Vagina (tissue), 2 donors: ENCODE results near the gene GSTT4. TPM values are rescaled to one million over a fixed set of nuclear protein-coding genes. Genes with fewer than 3 reads are reported as not detected.
A peak's percentile ranks its signal among the peaks of the same experiment; 100 is the strongest.
"Not testable (repeated sequence)": the region's sequence is repeated elsewhere in the genome, so short reads cannot be mapped to it uniquely, and the experiment has no call there.

ENCODE experiments used
- DNase-seq, 2 donors: peaks; one replicate each; pipeline ENCODE4 v3.0.0-alpha.2; 2017; ENCODE audit errors: extremely low spot score in 2 of 2
- H3K27ac ChIP-seq: fragments of 200-600 bp; sonication (generic); one replicate; pipeline ENCODE4 v1.5.1; 2019
- H3K27me3 ChIP-seq: fragments of 200-600 bp; sonication (generic); one replicate; pipeline ENCODE4 v1.5.1; 2019
- H3K36me3 ChIP-seq, 2 donors: fragments of 200-600 bp; sonication (generic); one replicate each; pipeline ENCODE4 v1.5.1; 2017 to 2019
- H3K4me1 ChIP-seq: fragments of 200-600 bp; sonication (generic); one replicate; pipeline ENCODE4 v1.5.1; 2019
- H3K4me3 ChIP-seq, 2 donors: fragments of 200-600 bp; sonication (generic); 1 replicate in 1 of 2; 2 replicates in 1 of 2; pipeline ENCODE4 v1.5.1; 2016 to 2019
- H3K9me3 ChIP-seq: fragments of 200-600 bp; sonication (generic); one replicate; pipeline ENCODE4 v1.5.1; 2019
- POLR2A ChIP-seq, 2 donors: fragments of 450-650 bp; IDR thresholded peaks; one replicate each; pipeline ENCODE4 v1.6.1; 2017; ENCODE audit warnings: antibody characterized with exemption in 2 of 2, mild to moderate bottlenecking in 2 of 2, moderate library complexity in 2 of 2
- POLR2AphosphoS5 ChIP-seq, 2 donors: sonication (generic); formaldehyde crosslinking; IDR thresholded peaks; one replicate each; pipeline ENCODE4 v1.9.0; 2017; ENCODE audit warnings: antibody characterized with exemption in 2 of 2, mild to moderate bottlenecking in 2 of 2, low read depth in 1 of 2; ENCODE audit not compliant: insufficient read depth in 1 of 2
- intact Hi-C: fragments of 100-400 bp; cut with DNase I; formaldehyde crosslinking; loops from one replicate; pipeline ENCODE4 v1.15.1; 2023
- total RNA-seq: library from RNA; depleted of rRNA; stranded (reverse); fragments of >200 nt; gene quantifications from one replicate; pipeline ENCODE4 v1.2.3, GENCODE V29; 2016
- TF ChIP-seq, protein P1 (sequence below), 3 experiments: fragments of 450-650 bp in 2 of 3; fragments of 200-600 bp in 1 of 3; sonication (generic) in 1 of 3; IDR thresholded peaks; one replicate each; pipeline ENCODE4 v1.5.1; 2017 to 2019; ENCODE audit warnings: antibody characterized with exemption in 3 of 3, mild to moderate bottlenecking in 2 of 3, moderate library complexity in 2 of 3

Gene GSTT4
- total RNA-seq, 1 donor from 2014 or later: not detected

- Histone ChIP-seq H3K4me3 (no peak overlapping the region), H3K4me1 (peaks cover 14% of the 10 kb centered on the region), H3K9me3 (no peaks in the 10 kb centered on the region), H3K36me3 (peaks cover 0 to 63% of the 10 kb centered on the region in 2 donors), H3K27me3 (no peaks in the 10 kb centered on the region), H3K27ac (no peak overlapping the region)
- no peak for DNase-seq
- intact Hi-C loops: no loop called here
- TF ChIP-seq, protein P1, sequence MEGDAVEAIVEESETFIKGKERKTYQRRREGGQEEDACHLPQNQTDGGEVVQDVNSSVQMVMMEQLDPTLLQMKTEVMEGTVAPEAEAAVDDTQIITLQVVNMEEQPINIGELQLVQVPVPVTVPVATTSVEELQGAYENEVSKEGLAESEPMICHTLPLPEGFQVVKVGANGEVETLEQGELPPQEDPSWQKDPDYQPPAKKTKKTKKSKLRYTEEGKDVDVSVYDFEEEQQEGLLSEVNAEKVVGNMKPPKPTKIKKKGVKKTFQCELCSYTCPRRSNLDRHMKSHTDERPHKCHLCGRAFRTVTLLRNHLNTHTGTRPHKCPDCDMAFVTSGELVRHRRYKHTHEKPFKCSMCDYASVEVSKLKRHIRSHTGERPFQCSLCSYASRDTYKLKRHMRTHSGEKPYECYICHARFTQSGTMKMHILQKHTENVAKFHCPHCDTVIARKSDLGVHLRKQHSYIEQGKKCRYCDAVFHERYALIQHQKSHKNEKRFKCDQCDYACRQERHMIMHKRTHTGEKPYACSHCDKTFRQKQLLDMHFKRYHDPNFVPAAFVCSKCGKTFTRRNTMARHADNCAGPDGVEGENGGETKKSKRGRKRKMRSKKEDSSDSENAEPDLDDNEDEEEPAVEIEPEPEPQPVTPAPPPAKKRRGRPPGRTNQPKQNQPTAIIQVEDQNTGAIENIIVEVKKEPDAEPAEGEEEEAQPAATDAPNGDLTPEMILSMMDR (IDR thresholded peaks at IDR 0.05): no peak
- TF ChIP-seq POLR2A (IDR thresholded peaks at IDR 0.05) (no peak), POLR2AphosphoS5 (IDR thresholded peaks at IDR 0.05; ENCODE audit: insufficient read depth in 1 of 2, low read depth in 1 of 2) (no peak)
These were observed 44.7 kb upstream of the GSTT4 start for GRCh38 chr22:24049978-24050377.

DNA sequence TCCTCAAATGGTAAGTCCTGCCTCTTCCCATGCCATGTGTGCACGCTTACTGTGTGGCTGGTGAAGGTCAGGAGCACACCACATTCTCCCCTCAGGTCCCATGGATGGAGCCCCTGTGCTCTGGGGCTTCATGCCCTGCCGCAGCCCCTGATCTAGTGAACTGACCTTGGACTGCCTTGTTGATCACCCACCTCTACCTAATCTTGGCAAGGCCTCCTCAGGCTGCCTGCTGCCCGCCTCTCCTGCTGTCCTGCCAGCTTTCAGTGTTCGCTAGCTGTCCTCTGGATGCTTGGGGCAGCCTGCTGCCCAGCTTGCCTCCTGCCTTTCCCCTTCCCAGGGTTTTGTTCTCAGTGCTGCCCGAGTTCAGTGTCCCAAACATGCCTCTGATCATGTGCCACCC lies 44.0 kb upstream of the GSTT4 start:
- no peak overlapping the region for H3K4me3 ChIP-seq
- no peak overlapping the region for H3K27ac ChIP-seq
- H3K36me3 ChIP-seq: peaks cover 0 to 55% of the 10 kb centered on the region in 2 donors
- no peaks in the 10 kb centered on the region for H3K9me3 ChIP-seq
- DNase-seq: no peak
- TF ChIP-seq, protein P1 (IDR thresholded peaks at IDR 0.05): no peak
- TF ChIP-seq POLR2A (IDR thresholded peaks at IDR 0.05) (no peak), POLR2AphosphoS5 (IDR thresholded peaks at IDR 0.05; ENCODE audit: insufficient read depth in 1 of 2, low read depth in 1 of 2) (no peak)
- intact Hi-C loops: no loop called here
- H3K4me1 ChIP-seq: peaks cover 14% of the 10 kb centered on the region
- H3K27me3 ChIP-seq: no peaks in the 10 kb centered on the region

DNA sequence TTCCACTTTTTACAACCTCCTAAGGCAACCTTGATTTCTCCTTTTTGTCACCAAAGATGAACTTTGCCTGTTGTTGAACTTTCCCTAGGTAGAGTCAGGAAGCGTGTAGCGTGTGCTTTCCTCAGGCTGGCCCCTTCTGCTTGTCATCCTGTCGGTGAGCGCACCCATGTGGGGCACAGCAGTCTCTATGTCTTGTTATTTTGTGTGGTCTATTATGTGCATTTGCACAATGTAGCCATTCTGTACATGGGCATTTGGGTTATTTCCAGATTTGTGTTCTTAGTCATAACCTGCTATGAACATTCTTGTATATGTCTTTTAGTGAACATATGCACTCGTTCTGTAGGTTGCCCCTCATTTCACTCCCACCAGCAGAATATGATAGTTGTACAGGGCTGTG lies 40.8 kb upstream of the GSTT4 start:
- intact Hi-C loops: no loop called here
- H3K4me3 ChIP-seq: no peak overlapping the region
- peaks cover 3% of the 10 kb centered on the region for H3K4me1 ChIP-seq
- TF ChIP-seq, protein P1 (IDR thresholded peaks at IDR 0.05): no peak
- no peaks in the 10 kb centered on the region for H3K27me3 ChIP-seq
- no peak for DNase-seq
- peaks cover 0 to 41% of the 10 kb centered on the region in 2 donors for H3K36me3 ChIP-seq
- H3K27ac ChIP-seq: no peak overlapping the region
- no peaks in the 10 kb centered on the region for H3K9me3 ChIP-seq

DNA sequence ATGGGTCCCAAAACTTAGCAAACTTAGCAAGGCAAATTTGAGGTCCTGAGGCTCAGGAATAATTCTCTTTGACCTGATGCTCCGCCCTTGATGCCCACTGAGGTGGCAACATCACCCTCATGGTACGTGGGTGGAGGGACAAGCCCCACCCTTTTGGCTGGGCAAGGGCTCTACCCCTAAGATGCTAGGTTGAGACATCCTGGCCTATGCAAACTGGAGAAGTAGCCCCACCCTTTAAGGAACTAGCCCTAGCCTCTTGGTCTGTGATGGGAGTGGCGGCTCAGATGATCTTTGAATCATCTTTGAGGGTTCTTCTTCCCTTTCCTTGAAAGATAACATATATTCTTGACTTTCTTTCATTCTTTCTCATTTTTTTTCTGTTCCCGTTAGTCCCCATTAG lies 38.7 kb upstream of the GSTT4 start:
- TF ChIP-seq, protein P1 (IDR thresholded peaks at IDR 0.05): no peak
- TF ChIP-seq POLR2AphosphoS5 (IDR thresholded peaks at IDR 0.05; ENCODE audit: insufficient read depth in 1 of 2, low read depth in 1 of 2): no peak
- TF ChIP-seq POLR2A (IDR thresholded peaks at IDR 0.05): no peak
- Histone ChIP-seq H3K9me3 (no peaks in the 10 kb centered on the region), H3K4me3 (no peak overlapping the region), H3K27me3 (no peaks in the 10 kb centered on the region), H3K27ac (no peak overlapping the region), H3K36me3 (peaks cover 0 to 36% of the 10 kb centered on the region in 2 donors), H3K4me1 (no peaks in the 10 kb centered on the region)
- intact Hi-C loops: no loop called here
- no peak for DNase-seq

DNA sequence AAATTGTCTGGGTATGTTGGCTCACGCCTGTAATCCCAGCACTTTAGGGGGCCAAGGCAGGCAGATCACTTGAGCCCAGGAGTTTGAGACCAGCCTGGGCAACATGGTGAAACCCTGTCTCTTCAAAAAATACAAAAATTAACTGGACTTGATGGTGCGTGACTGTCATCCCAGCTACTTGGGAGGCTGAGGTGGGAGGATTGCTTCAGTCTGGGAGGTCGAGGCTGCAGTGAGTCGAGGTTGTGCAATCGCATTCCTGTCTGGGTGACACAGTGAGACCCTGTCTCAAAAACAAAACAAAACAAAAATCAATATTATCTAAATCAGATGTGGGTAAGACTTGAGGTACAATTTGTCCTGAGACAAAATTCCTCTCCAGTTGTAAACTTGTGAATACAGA lies 38.2 kb upstream of the GSTT4 start:
- H3K4me3 ChIP-seq, H3K9me3 ChIP-seq, H3K27ac ChIP-seq, intact Hi-C loops, H3K4me1 ChIP-seq, H3K27me3 ChIP-seq: not testable (repeated sequence)
- peak in 1 of 2 donors; percentile 58 for DNase-seq
- peaks cover 0 to 36% of the 10 kb centered on the region in 2 donors for H3K36me3 ChIP-seq

- TF ChIP-seq POLR2A (IDR thresholded peaks at IDR 0.05): no peak
- TF ChIP-seq, protein P1 (IDR thresholded peaks at IDR 0.05): no peak
- no peak for TF ChIP-seq POLR2AphosphoS5 (IDR thresholded peaks at IDR 0.05; ENCODE audit: insufficient read depth in 1 of 2, low read depth in 1 of 2)
These were observed 35.7 kb upstream of the GSTT4 start for GRCh38 chr22:24040946-24041345.

More at GRCh38 chr22:24040946-24041345, 35.7 kb upstream of the GSTT4 start:
- Histone ChIP-seq H3K9me3 (no peaks in the 10 kb centered on the region), H3K27ac (no peak overlapping the region), H3K4me3 (no peak overlapping the region), H3K36me3 (peaks cover 0 to 30% of the 10 kb centered on the region in 2 donors), H3K4me1 (no peaks in the 10 kb centered on the region), H3K27me3 (no peaks in the 10 kb centered on the region)
- intact Hi-C loops: no loop called here
- peak in 1 of 2 donors; percentile 29 for DNase-seq
